ENCODE measurements around the gene SLC27A2. TPM values are rescaled to one million over a fixed set of nuclear protein-coding genes. Genes with fewer than 3 reads are reported as not detected.

SLC27A2 gene
- polyA plus RNA-seq, 5 donors = 4.0 to 8.8 (median 7.4) TPM

DNA sequence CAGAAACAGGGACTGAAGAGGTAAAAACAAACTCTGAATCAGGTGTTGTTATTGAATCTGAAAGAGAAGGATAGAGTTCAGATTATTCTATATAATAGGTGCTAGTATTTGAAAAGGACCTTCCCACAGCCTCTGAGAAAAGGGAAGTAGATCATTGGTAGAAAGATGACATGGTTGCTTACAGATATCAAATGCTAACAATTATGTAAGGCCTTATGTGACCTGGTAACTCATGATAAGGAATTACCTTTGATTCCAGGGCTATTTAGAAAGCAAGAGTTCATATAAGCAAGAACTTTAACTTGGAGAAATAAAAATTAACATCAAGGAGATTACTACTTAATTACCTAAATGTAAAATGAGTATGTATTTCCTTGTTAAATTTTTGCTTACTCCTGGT, 7.6 kb downstream of the SLC27A2 start:
- DNase-seq = no peak

DNA sequence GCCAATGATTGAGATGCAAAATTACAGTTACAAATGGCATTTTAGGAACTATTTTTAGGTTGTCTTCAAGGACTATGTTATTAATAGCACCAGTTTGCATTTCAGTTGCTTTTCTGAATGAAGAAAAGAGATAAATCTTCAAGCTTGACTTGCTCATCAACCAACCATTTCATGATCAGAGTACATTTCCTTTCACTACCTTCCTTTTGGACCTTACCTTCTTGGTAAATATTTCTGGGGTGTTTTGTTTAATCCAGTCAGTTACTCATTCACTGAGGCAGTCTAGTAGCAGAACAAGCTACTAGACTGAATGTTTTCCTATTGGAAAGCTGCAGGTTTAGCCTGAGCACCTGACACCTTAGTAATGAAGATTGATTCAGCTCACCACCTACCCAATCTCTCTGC, 8.2 kb downstream of the SLC27A2 start:
- no peak for DNase-seq

DNA sequence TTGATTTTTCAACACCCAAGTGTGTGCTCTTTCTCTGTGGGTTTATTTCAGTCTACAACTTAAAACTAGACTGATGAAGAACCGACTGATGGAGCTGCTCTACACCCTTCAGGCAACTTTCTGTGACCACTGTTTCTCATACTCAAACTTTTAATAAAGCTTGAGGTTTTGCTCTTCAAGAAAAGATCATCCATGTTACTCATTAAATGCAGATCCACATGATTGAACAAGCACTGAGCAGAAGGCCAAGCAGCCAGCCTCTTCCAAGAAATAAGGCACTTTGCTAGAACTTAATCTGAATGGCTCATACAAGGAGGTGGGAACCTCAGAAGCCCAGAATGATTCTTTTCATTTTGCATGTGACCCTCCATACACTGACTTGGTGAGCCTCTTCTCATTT, 8.7 kb downstream of the SLC27A2 start:
- no peak for DNase-seq

DNA sequence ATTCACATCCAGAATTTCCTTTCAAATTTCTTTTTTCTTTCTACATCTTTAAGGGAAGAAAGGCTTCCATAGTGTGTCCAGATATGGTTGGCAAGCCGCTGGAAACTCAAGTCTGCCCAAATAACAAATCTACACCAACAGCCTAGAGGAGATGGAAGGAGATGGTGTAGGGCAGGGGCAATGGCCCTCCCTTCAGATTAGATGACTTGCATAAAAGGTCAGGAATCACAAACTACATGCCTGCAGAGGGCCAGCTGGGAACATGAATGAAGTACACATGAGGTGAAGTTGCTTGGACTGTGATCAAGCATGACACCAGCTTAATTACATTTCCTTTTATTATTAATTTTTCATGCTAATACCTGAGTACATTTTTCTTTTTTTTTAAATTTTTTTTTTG, 10.2 kb downstream of the SLC27A2 start:
- DNase-seq = no peak

DNA sequence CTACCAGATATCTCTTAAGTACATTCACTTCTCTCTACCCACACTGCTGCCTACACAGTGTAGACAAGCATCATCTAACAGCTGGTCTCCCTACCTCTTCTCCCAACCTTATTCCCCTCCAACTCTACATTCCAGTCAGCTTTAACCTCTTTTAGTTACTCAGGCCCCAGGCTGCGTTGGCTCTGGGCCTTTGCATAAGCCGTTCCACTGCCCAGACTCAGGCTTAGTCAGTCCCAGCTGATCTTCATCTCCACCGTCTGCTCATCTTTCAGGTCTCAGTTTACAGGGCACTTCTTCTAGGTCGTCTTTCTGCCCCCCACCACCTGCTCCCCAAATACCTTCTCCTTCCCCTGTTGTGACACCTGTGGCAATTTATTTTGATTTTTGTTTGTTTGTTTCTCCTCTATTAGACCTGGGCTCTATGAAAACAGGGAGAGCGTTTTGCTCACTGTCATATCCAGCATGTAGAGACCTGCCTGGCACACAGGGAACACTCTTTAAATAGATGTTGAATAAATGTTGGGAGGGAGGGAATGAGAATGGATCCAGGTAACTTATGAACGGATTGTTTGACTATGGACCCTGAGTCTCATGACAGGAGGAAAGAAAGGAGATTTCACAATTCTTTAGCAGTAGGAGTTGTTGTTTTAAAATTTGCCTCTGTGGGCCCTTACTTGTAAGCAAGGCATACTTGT, 11.1 kb downstream of the SLC27A2 start:
- DNase-seq = no peak

DNA sequence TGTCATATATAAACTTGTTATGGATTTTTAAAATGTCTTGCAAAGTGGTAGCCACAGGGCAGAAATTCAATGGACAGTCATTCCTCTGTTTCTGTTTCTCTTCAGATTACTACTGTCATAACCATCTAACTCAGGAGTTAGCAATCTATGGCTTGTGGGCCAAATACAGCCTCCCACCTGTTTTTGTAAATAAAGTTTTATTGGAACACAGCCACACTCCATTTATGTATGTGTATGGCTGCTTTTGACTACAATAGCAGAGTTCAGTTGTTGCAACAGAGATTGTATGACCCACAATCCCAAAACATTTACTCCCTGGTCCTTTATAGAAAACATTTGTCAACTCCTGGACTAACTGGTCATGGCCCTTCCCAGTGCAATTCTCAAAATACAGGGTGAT, 20.0 kb downstream of the SLC27A2 start:
- DNase-seq = no peak

DNA sequence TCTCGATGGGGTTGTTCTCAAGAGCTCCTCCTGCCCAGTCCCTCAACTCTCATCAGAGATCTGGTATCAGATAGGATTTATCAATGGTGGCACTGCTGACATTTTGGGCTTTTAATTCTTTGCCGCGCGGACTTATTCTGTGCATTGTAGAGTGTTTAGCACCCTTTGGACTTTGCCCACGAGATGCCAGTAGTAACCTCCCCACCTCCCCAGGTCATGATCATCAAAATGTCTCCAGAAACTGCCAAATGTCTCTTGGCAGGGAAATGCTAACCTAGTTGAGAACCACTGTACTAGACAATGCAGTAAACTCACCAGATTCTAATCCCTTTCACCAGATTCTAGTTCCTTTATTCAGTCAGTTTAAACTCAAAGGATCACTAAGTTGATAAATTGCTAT, 24.0 kb downstream of the SLC27A2 start:
- DNase-seq = no peak

DNA sequence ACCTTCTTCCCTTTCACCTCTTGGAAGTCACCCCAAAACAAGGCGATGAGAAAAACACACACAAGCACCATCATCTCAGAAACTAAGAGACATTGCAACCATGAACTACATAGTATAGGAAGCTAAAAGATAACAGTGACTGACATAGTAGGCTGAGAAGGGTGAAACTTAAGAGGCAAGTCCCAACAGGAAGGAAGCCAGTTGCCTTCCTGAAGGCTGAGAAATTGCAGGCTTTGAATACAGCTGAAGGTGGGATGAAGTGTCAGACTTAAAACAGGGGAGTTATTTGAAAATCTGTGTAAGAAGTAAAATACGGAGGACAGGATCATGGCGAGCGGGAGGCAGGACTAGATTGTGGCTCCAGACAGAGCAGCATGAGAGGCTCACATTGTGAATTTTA, 27.8 kb downstream of the SLC27A2 start:
- DNase-seq = no peak

DNA sequence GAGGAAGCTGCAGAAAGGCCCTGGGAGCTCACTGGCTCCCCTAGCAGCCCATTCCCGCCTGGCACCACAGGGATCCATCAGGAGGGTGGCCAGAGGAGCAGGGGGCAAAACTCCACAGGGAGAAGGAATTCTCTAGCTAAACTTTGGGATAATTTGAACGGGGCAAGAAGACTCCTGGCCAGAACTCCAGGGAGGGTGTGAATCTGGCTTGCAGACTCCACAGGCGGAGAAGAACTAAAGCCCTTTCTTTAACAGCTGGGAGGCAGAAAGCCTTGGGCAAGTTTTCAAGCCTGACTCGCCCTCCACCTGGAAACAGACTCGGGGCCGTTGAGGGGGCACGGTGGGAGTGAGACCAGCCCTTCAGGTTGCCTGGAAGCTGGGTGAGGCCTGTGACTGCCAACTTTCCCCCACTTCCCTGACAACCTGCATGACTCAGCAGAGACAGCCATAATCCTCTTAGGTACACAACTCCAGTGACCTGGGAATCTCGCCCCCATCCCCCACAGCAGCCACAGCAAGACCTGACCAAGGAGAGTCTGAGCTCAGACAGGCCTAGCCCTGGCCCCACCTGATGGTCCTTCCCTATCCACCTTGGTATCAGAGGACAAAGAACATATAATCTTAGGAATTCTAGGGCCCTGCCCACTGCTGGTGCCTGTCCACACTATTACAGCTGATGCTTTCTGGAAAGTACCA, 28.6 kb downstream of the SLC27A2 start:
- no peak for DNase-seq

DNA sequence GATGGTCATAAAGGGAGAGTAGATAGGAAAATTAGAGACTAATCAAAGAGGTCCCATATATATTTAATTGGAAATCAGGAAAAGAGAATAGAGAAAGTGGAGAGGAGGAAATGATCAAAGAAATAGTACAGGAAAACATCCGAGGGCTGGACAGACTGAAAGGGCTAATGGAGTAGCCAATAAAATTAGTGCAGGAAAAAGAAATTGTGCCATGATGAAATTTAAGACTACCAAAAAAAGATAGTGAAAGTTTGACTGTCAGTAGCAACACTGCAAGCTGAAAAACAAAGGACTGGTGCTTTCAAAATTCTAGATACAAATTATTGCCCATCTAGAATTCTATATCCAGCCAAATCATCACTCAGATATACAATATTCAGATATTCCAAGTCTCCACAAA, 36.3 kb downstream of the SLC27A2 start:
- DNase-seq = no peak

DNA sequence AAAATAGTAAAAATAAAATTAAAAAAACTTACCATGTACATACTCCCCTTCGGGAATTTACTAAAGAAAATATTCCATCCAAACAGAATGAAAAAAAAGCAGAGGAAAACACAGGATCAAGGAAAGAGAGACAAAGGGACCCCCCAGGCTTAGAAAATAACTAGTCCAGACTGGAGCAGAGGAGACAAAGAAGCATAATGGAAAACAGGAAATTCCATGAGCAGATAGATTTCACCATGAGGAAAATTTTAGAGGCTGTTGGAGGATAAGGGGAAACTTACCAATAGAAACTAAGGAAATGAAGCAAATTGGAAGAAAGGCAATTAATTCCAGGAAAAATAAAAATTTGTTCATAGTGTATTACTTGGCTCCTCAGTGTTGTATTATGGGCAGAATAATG, 36.7 kb downstream of the SLC27A2 start:
- DNase-seq = no peak

DNA sequence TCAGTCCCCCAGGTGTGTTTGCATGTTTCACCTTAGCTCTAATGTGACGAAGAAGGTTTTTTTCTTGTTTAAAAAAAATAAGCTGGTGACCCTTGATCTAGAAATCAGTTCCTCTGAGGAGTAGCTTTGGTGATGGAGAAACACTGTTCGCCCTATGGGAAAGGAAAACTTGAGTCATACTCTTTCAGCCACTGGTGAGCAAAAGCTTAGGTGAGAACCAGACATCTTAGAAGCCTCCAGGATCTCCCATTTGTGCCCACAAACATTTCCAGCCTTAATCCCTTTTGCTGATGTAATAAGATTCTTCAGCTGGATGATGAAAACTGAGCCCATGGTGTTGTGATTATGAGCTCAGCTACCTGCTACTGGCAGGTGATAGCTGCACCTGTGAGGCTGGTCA, 37.8 kb downstream of the SLC27A2 start:
- DNase-seq = no peak

DNA sequence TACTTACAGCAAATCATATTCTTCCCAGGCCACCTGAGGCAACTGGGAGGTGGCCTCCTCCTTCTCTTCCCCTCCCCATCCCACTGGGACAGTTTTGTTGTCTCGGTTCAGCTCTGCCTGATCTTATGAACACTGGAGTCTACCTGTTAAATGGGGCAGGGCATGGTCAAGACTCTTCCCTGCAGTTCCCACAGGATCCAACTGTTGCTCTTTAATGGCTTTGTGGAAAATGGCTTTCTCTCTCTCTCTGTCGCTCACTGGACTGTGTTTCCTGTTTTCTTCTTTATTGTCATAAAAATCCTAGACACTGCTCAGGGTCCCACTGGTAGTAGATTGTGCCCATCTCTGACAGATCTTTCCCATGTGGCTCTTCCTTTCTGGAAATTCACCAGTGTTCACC, 40.2 kb downstream of the SLC27A2 start:
- no peak for DNase-seq

DNA sequence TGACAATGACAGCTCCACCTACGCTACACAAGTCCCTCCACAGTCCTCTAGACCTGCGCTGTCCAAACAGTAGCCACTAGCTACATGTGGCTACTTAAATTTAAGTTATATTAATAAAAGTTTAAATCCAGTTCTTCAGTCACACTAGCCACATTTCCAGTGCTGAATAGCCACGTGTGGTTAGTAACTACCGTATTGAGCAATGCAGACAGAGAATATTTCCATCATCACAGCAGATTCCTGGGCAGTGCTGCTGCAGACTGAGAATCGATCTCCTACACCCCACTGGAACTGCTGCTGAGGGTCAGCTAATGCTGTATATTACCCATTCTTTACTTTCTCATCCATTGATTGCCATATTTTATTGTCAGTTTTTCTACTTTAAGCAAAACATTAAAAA, 42.6 kb downstream of the SLC27A2 start:
- no peak for DNase-seq

DNA sequence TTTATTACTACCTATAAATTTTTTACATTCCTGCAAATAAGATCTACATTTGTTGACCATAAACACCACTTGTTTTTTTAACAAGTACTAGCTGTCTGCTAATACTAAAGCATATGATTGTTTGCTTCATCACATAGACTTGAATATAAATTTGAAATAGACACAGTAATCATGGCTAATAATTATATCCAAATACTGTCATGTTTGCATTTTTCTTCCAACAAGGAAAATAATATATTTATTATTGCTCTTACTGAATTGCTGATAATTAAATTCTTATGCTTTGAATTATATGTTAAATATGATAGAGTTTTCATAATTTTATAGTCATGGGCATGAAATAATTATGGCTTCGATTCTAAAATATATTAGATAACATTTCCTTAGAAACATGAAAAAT, 43.1 kb downstream of the SLC27A2 start:
- no peak for DNase-seq

DNA sequence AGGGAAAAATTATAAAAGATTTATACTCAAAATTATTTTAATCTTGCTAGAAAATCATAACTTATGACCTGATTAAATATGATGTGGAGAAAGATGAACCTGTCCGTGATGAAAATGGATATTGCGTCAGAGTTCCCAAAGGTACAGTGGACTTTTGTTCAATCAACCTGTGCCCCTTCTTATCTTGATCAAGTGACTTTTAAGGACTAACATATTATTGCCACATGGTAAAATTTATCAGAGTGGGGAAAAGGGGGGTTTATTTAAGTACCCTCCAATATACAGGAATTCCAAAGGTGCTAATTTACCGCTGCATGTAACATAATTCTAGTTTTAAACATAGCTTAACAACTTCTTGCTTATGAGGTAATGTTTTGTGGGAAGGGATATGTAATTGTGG, 43.9 kb downstream of the SLC27A2 start:
- no peak for DNase-seq

DNA sequence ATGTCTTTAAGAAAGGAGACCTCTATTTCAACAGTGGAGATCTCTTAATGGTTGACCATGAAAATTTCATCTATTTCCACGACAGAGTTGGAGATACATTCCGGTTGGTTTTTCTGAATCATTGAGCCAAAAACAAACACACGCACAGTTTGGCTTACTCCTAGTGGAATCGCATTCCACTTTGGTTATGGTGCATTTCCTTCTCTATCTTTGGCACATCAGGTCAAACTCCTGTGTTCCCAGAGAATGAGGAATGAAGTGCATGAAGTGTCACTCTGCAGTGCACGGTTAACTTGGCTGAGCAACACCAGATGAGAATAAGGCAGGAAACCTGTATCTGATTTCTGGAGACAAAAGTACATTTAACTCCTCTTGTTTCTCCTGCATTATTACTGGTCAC, 45.1 kb downstream of the SLC27A2 start:
- no peak for DNase-seq

DNA sequence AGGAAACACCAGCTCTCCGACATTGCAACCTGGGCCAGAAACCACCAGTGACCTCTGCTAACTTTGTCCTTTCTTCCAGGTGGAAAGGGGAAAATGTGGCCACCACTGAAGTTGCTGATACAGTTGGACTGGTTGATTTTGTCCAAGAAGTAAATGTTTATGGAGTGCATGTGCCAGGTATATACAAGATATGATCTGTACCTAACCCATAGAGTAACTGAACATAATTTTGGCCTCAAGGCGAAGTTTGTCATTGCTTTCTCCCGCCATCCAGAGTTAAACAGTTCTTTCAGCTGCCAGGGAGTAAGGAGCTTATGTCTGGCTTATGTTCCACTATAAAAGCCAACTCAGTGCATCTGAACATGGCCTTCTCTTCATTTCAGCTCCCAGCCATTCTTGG, 46.9 kb downstream of the SLC27A2 start:
- no peak for DNase-seq

DNA sequence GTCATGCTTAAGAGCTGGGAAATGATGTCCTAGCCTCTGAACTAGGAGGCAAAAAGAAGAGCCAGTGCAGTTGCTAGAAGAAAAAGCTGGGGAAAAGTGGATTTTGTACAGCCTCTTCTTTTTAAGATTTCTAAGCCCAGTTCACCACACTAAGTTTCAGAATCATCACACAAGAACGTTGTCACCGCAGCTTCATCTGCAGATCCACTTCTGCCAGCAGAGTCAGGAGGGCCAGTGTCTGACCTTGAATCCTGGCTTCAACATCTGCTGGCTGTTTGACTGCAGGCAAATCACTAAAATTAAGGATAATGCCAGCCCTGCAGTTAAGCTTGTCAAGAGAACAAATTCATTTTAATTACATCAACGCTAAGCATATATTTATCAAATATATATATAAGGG, 47.3 kb downstream of the SLC27A2 start:
- DNase-seq = no peak

DNA sequence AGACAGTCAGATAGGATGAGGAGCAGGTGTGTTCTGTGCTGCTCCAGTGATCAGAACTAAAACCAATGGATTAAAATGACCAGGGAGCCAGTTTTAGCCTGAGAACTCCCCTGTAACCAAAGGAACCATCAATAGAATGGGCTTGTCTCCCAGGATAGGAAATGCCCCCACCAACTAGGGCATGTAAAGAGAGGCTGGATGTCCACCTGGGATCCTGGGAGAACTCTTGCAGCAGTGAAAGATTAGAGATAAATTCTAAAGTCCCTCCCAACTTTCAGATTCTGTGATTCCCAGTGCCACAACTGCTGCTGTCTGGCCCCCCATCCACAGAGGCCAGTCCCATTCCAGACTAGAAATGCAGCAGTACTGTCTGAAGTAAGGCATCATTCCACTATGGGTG, 49.8 kb downstream of the SLC27A2 start:
- DNase-seq = no peak

DNA sequence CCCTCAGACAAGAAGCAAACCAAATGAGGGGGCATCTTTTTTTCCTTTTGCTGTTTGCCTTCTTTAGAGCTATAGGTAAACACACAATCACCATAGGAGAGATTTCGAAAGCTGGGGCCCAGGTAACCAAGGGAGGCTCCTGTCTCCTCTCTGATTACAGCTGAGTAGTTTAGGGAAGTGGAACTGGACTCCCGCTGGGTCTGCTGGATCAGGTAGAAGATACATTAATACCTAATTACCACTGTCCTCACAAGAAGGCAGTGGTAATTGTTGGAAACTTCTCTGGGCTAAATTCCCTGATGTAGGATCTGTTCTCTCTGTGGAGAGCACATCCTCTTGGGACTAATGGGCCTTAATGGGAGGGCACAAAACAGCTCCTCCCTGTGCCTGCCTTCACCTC, 50.8 kb downstream of the SLC27A2 start:
- no peak for DNase-seq

DNA sequence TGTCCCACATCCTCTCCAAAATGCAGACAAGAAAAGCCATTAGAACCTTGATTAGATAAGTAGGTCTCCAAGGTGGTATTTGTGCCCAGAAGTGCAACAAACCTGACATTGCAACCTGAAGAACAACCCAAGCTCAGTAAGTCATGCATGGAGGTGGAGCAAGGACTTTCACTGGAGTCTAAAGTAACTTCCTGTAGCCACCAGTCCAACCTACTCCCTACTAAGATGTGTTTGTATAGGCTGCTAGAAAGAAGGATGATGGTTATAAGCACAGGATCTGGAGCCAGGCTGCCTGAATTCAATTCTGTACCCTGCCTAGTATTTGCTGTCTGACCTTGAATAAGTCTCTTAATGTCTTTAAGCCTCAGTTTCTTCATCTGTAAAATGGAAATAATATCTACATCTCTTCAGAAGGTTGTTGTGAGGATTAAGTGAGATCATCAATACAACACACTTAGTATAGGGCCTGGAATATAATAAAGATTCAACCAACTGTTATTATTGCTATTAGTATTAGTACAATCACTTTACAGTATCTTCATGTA, 51.3 kb downstream of the SLC27A2 start:
- DNase-seq = no peak

DNA sequence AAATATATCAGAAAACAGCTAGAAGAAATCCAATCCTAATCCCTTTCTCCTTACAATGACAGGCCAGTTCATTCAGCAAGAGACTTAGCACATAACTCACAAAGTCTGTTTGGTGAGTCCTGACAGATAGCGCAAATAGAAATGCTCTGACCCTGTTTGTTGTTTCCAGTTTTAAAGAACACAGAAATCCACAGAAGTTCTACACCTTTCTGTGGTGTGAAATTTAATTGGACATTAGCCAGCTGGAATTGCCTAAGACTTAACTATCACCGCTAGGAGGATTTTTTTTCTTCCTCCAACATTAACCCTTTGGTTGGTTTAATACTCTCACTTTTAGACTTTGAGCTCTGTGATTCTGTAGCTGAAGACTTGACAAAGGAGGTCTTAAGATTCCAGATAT, 52.8 kb downstream of the SLC27A2 start:
- no peak for DNase-seq

DNA sequence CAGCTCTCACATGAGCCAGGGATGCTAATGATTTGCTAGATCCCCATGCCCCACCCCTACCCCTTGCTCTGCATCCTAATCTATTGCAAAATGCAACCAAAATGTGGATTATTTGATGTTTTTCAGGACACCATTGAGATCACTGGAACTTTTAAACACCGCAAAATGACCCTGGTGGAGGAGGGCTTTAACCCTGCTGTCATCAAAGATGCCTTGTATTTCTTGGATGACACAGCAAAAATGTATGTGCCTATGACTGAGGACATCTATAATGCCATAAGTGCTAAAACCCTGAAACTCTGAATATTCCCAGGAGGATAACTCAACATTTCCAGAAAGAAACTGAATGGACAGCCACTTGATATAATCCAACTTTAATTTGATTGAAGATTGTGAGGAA, 53.8 kb downstream of the SLC27A2 start:
- no peak for DNase-seq
